Right renal cortex interstitium (tissue), 3 donors: Measurements from ENCODE around the gene TMEM44. TPM values are rescaled to one million over a fixed set of nuclear protein-coding genes. Genes with fewer than 3 reads are reported as not detected.
A peak's percentile ranks its signal among the peaks of the same experiment; 100 is the strongest.
"Not testable (repeated sequence)": the region's sequence is repeated elsewhere in the genome, so short reads cannot be mapped to it uniquely, and the experiment has no call there.

Experiments
- DNase-seq, 3 donors: peaks; one replicate each; pipeline ENCODE4 v3.0.0-alpha.2; 2013; ENCODE audit warnings: low read depth in 3 of 3, low spot score in 2 of 3
- polyA plus RNA-seq, 3 donors: library from polyadenylated mRNA; unstranded; fragments of 120-200 nt; gene quantifications; one replicate each; pipeline ENCODE4 v1.2.1, GENCODE V29; 2013; ENCODE audit not compliant: insufficient read length in 3 of 3

TMEM44 gene
- polyA plus RNA-seq, 3 donors, result 14.4 to 14.8 (median 14.7) TPM

DNA sequence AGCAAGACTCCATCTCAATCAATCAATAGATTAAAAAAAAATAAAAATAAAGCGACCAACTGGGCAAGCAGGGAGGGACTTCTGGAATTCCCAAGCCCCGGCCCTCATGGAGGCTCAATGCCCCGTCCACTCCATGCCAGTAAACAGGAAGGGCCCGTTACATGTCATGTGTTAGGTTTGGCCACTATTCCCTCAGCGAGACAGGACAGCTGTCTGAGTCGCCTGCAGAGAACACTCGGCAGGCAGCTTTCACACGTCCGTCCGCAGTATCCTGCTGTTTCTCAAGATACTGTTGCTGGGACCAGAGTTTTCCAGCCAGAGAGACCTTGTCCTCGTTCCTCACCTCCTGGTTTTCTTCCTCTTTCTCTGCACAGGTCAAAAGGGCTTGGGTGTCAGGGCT, 18.0 kb downstream of the TMEM44 start:
- DNase-seq, result no peak

DNA sequence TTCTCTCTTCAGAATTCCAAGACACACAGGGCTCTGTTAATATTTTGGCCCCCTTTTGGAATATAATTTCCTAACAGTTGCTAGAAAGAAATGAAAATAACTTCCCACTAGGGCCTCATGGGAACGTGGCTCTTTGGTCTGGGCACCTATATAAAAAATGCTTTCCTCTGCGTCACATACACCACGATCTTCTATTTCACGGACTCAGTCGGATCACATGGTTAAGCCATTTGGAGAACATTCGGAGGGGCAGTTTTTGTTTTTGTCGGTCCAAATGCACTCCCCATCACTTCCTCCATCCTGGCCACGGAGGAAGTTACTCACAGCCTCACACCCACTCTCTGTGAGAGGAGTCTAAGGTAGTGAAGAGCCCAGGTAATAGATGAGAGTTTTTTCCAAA, 21.0 kb downstream of the TMEM44 start:
- DNase-seq, result no peak

DNA sequence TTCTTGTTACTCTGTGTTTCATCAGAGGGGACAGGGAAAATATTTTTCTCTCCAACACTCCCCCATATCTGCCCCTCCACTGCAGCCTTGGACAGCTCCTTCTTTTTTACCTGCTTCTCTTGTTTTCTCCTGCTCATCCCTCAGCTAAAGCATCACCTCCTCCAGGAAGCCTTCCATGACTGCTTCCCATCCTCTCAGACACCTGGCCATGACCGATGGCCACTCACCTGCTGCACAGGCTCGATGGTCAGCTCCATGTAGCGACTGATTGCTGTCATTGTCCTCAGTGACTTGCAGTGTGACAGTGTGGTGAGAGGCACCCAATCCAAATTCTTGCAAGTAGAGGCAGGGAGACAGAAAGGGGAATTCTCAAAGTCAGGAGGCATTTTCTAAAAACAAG, 22.5 kb downstream of the TMEM44 start:
- no peak for DNase-seq

DNA sequence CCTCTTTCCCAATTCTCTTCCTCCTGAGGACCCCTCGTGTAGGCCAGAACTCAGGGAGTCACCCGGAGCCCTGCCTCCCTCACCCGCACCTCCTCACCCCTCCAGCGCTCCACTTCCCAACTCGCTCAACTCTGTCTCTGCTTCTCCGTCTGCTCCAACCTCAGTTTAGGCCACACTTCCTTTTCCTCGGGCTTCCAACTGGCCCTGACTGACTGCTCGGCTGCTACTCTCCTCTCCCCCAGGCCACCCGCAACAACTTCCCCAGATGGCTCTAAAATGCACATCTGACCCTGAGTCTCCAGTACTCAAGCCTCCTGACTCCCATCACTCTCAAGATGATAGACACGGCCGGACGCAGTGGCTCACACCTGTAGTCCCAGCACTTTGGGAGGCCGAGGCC, 23.6 kb downstream of the TMEM44 start:
- DNase-seq, result no peak

DNA sequence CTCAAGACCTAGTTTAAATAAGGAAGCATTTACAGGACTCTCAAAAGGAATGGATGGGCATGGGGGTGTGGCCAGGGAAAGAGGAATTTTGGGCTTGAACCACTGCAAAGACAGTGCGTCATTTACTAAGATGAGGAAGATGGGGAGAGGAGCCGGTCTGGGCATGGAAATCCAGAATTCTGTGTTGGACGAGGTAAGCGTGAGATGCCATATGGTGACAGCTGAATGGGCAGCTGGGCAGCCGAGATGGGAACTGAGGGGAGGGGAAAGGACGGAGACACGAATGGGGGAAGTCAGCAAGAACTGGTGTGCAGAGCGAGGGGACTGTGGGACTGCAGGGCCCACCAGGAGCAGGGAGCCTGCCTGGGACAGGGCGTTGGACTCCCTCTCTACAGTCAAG, 24.2 kb downstream of the TMEM44 start:
- DNase-seq, result no peak

DNA sequence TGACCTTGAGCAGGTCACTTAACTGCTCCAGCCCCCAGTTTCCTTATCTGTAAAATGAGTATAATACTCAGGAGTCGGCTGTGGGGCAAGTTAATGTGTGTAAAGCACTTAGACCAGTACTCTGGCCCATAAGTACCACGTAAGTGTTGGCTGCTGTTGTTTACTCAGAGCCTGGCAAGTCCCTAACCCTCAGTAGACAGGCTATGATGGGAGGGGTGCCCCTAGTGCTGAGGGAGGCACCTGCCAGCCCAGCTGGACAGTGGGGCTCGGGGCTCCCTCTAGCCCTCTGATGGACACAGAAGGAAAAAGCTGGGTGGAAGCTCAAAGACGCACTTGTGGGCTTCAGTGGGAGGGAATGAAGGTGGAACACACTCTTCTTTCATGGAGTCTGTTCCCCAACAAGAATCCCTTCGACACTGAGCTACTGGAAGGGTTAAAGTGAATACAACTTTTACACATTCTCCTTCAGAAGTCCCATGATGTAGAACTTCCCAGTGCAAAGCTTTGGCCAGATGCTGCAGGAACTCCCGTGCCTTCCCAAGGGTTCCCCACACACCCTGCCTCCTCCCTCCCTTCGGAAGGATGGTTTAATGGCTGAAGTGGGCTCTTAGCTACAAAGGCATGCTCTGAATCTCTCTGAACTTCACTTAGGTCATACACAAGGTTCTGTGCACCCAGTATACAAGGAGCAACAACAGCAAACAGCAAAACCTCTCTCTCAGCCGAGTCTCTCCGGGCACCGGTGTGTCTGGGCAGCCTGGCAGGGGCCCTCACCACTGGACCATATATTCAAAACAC, 25.4 kb downstream of the TMEM44 start:
- DNase-seq, result no peak

DNA sequence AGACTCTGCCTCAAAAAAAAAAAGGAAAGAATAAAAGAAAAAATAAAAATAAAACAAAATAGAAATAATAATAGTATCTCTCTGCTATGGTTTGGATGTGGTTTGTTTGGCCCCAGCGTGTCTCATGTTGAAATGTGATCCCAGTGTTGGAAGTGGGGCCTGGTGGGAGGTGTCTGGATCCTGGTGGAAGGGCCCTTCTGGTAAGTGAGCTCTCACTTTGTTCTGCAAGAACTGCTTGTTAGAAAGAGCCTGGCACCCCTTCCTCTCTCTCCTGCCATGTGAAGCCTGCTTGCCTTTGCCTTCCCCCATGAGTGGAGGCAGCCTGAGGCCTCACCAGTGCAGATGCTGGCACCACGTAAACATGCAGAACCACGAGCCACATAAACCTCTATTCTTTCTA, 26.3 kb downstream of the TMEM44 start:
- no peak for DNase-seq

DNA sequence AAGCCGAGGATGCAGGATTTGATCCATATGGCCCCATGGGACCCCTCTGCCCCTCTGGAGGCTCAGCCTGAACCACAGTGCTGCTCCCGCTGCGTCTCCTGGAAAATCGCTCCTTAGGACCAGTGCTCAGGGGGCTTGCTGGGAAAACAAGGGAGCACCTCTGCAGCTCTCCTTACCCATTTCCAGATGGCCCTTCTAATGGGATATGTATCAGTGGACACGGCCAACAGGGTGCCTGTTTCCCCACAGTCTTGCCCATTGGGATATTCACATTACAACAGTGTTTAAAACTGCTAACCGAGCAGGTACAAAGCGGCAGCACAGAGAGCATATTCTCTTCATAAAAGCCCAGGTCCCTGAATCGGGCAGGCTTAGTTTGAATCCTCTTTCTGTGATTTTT, 27.1 kb downstream of the TMEM44 start:
- no peak for DNase-seq

DNA sequence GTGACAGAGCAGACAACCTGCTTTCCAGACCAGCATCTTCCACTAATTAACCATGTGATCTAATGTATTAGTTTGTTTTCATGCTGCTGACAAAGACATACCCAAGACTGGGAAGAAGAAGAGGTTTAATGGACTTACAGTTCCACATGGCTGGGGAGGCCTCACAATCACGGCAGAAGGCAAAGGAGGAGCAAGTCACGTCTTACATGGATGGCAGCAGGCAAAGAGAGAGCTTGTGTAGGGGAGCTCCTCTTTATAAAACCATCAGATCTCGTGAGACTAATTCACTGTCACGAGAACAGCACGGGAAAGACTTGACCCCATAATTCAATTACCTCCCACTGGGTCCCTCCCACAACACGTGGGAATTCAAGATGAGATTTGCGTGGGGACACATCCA, 27.9 kb downstream of the TMEM44 start:
- DNase-seq, result not testable (repeated sequence)

DNA sequence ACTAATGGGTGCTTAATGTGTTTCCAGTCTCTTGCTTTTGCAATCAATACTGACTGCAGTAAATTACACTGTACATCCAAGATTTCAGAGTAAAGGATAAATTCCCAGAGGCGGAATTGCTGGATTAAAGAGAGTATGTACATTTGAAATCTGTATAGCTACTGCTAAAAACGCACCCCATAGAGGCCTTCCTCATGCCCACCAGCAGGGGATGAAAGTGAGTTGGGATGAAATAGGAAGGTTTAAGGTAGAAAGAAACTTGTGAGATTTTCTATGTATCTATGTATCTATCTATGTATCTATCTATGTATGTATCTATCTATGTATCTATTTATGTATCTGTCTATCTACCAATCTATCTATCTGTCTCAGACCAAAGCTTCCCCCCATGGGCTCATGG, 28.4 kb downstream of the TMEM44 start:
- no peak for DNase-seq

DNA sequence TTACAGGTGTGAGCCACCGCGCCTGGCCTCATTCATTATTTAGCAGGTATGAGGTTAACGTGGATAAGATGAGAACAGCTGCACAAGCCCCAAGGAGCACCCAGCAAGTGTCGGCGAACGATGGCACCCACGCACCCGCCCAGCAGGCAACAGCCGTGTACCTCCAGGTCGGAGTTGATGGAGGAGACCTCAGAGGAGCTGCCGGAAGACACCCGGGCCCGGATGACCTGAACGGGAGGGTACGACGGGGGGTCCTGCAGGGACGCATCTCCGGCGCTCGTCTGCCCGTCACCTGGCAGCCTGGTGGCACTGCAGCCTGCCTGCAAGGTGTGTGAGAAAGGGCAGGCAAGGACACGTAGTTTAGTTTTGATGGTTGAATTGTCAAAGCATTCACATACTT, 29.1 kb downstream of the TMEM44 start:
- no peak for DNase-seq

DNA sequence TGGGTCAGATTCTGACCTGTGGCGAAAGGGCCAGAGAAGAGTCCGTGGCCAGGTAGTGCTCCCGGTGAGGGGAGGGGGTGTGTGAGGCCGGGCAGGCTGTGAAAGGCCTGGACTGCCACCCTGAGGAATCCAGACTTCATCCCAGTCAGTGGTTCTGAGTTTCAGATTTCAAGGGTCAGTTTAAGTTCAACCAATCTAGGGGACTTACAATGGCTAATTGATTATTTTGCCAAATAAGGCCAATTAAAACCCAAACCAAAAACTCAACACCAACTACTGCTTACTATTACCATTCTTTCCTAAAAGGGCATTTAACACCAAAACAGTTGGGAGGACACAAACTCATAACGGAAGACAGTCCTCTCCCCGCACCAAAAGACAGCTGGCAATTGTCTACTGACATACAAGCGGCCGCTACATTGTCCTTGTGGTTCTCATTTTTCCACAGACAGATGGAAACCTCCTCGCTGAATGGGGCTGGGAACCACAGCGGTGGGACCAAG, 30.5 kb downstream of the TMEM44 start:
- peak in 1 of 3 donors; percentile 66 for DNase-seq

DNA sequence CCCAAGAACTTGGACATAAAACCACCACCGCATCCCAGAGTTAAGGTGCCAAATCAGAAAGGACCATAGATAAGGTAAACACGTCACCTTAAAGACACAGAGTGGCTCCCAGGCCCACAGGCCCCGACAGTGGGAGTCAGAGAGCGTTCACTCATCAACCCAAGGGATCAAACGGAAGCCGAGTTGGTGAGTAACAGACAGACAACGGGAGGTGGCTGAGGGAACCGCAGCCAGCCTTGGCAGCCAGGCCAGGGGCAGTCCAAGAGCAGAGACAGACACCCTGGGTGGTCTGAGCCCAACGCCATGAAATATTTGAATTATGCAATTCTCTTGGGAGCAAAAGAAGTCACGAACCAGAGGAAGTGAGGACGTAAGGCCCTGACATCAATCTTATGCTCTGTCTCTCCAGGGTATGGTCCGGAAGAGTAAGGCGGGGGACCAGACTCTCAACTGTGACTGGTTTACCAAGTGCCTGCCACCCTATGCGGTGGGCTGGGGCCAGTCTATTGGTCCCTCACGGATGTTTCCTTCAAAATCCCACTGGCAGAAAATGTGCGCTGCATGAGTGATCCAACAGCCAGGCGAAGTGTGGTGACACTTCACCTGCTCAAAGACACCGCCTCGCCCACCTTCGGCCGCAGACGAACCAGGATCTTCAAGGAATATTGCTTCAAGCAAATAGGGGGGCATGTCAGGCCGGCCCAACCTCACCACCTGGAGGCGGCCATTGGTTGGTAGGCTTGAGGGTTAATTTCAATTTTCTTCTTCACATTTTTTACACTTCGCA, 34.3 kb downstream of the TMEM44 start:
- DNase-seq, result no peak

DNA sequence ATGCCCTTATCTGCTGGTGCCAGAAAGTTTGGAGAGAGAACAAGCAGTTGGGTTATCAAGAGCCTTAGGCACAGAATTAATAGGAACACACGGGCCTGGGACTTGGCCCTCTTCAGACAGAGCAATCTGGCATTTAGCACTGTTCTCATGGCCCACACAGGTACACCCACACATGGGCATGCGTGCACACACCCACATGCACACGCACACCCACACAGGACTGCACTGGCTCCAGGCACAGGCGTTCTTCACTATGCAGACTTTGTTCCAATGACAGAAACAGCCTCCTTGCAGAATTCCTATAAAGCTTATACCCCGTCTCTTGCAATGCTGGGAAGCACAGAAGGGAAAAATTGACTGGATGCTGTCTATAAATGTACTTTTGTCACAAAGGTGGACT, 36.3 kb downstream of the TMEM44 start:
- no peak for DNase-seq

DNA sequence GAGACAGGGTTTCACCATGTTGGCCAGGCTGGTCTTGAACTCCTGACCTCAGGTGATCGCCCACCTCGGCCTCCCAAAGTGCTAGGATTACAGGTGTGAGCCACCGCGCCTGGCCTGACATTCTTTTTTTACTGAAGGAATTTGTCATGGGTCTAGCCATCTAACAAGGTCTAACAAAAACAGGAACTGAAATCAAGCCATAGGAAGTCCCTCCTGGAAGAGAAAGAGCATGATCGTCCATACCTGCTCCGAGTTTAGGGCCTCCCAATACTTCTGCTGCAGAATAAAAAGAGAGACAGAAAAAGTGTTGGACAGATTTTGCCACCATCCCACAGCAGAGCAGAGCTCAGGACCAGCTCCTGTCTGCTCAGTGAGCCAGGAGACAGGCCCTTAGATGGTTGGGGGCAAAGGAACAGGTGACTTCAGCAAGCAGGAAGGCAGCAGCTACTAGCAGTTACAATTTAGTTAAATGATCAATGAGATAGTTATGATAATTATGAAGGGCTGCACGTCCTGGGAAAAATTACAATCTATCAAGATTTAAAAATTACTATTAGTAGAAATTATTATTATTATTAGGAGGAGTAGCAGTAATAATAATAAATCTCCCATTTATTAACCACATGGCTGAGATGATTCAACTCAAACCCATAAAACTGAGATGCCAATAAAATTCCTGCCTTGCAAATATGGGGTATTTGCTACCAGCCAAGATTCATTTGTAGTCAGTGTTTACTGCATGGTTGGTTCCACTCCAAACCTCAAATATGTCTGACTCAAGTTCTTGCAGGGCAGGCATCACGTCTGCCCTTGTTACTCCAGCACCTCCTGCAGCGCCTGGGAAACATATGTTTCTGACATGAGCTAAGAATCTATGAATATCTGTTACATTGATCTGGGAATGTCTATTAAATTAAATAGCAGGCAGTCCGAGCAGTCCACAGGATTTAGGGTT, 40.1 kb downstream of the TMEM44 start:
- DNase-seq, result no peak

DNA sequence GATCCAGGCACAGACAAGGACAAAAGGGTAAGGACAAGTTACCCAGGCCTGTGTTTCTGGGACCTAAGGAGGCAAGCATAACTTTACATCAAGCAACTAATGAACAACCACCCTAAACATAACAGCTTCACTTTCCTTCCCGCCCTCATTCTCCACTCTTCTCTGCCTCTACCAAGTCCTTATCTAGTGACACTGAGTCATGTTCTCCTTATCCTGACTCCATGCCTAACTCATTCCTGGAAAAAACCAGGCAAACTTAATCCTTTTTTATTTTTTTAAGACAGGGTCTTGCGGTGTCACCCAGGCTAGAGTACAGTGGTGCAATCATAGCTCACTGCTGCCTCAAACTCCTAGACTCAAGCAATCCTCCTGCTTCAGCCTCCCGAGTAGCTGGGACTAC, 44.5 kb downstream of the TMEM44 start:
- DNase-seq, result no peak

DNA sequence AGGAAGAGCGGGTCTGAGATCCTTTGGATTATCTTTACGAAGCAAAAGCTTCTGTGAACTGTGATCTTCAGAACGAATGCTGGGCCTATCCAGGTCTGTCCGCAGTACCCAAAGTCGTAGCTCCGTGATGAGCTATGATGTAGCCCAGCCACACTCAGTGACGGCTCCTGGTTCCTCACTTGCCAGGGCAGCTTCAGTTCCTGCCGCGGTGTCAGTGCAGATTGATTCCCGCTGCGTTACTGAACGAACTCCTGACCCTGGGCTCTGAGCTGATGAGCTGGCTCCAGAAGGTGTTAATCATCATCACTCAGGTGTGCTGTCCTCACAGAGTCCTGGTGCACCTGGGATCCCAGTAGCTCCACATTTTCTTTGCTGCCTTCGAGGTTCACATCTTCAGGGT, 45.0 kb downstream of the TMEM44 start:
- DNase-seq, result no peak

DNA sequence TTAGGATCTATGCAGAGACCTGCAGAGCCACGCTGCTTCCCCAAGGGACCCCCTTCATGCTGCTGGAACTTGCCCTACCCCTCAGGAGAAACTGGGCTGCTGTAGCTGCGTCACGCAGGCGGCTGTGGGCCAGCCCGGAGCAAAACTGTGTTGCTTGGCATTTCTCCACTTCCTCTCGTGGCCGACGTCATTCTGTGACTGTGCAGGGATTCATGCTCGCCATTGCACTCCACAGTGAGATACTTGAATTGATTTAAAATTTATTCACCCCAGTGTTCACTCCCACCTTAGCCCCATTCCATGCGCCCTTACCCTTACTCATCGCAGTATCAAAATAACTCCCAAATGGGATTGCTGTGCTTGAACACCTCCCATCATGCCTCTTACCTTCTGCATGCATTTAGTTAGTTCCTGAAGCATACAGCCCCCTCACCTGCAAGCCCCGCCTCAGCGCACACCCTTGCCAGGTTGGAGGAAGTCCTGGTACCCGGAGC, 45.7 kb downstream of the TMEM44 start:
- no peak for DNase-seq

DNA sequence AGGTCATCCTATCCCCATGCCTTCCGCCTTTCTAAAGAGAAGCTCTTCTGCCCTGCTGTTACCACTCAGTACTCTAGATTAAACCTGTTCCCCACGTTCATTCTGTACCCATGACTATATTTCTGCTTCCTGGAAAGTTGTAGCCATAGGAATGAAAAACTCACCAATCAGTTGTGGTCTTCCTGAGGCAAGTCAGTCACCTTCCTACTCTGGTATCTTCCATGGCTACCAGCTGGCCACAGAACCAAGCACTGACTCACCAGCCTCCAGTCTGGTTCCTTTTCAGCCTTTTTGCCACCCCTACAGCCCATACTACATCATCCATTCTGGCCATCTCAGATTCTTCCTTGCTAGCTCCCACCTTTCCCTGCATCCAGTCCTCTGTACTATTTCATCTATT, 46.4 kb downstream of the TMEM44 start:
- no peak for DNase-seq

DNA sequence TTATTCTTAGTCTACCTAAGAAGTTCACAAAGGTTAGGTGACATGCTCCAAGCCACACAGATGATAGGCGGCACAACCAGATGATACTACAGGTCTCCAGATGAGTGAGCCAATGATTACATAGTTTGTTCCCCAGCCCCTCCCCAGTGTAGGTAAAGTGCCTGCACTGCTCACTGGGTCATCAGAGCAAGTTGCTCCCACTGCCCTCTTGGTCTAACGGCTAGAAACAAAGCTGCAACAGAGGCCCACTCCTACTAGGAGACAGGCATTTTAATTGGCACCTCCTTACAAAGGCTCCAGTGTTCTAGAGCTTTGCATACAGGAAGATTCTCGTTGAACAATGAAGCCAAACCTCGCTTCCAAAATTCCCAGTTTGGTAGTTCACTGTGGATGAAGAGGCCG, 47.3 kb downstream of the TMEM44 start:
- DNase-seq, result no peak

DNA sequence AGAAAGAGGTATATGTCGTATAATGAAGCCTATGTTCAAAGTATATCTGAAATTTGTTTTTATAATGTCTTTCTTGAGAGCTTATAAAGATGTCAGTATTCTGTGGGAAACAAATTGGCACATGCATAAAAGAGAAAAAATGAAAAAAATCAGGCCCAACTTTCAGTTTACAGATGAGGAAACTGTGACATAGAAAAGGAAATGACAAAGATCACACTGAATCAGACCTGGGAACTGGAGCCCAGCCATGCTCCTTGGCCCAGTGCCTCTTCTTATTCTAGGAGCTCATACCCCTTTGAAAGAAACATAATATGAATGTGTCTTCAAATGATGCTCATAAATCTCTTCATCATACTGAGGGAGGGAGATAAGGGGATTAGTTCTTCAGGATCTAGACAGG, 48.4 kb downstream of the TMEM44 start:
- no peak for DNase-seq
